Pons (tissue), 1 donor: ENCODE results near the gene SERPINB8.

ENCODE experiments used
- DNase-seq: peaks from one replicate; pipeline ENCODE4 v3.0.0-alpha.2; 2016; ENCODE audit warnings: low spot score

SERPINB8 gene

GRCh38 chr18:64017870-64018269, 48.0 kb downstream of the SERPINB8 start:
- DNase-seq = peak; percentile 58

- DNase-seq = no peak
These were observed 50.3 kb downstream of the SERPINB8 start for GRCh38 chr18:64019922-64020756.

- DNase-seq = no peak
These were observed 56.5 kb downstream of the SERPINB8 start for GRCh38 chr18:64026350-64026749.

- DNase-seq = no peak
These were observed 58.2 kb downstream of the SERPINB8 start for GRCh38 chr18:64027931-64028695.

- no peak for DNase-seq
These were observed 59.2 kb downstream of the SERPINB8 start for GRCh38 chr18:64029096-64029495.

- DNase-seq = no peak
These were observed 61.5 kb downstream of the SERPINB8 start for GRCh38 chr18:64031411-64031810.

GRCh38 chr18:64032312-64032711, 62.4 kb downstream of the SERPINB8 start:
- DNase-seq = no peak

GRCh38 chr18:64037812-64038414, 68.0 kb downstream of the SERPINB8 start:
- peak; percentile 40 for DNase-seq
